BE2C (cell line): Measurements from ENCODE around the gene PAPPA2.

Source experiments
- DNase-seq: peaks from one replicate; pipeline ENCODE4 v3.0.0-alpha.2; 2020
- H3K27me3 ChIP-seq: fragments of 250-450 bp; sonication (Bioruptor Pico); 2 replicates; pipeline ENCODE4 v1.5.1; 2020; ENCODE audit warnings: mild to moderate bottlenecking
- H3K36me3 ChIP-seq: fragments of 250-450 bp; sonication (Bioruptor Pico); 2 replicates; pipeline ENCODE4 v1.5.1; 2020; ENCODE audit warnings: mild to moderate bottlenecking
- H3K4me1 ChIP-seq: fragments of 250-450 bp; sonication (Bioruptor Pico); 2 replicates; pipeline ENCODE4 v1.5.1; 2020
- H3K4me3 ChIP-seq: 2 replicates; pipeline ENCODE4 v1.5.1; 2011; ENCODE audit warnings: low read depth, low read length
- H3K9me3 ChIP-seq: fragments of 250-450 bp; sonication (Bioruptor Pico); 2 replicates; pipeline ENCODE4 v1.5.1; 2020
- CTCF ChIP-seq: IDR thresholded peaks from 2 replicates; pipeline ENCODE4 v1.5.1; 2012; ENCODE audit warnings: mild to moderate bottlenecking, low read depth, low read length

PAPPA2 gene

GRCh38 chr1:176853503-176853902, 390.5 kb downstream of the PAPPA2 start:
- Histone ChIP-seq H3K27me3 (no peaks in the 10 kb centered on the region), H3K9me3 (no peaks in the 10 kb centered on the region), H3K4me1 (peaks cover 10% of the 10 kb centered on the region), H3K36me3 (no peaks in the 10 kb centered on the region), H3K4me3 (no peak overlapping the region)
- no peak for DNase-seq
- TF ChIP-seq CTCF = no peak

DNA sequence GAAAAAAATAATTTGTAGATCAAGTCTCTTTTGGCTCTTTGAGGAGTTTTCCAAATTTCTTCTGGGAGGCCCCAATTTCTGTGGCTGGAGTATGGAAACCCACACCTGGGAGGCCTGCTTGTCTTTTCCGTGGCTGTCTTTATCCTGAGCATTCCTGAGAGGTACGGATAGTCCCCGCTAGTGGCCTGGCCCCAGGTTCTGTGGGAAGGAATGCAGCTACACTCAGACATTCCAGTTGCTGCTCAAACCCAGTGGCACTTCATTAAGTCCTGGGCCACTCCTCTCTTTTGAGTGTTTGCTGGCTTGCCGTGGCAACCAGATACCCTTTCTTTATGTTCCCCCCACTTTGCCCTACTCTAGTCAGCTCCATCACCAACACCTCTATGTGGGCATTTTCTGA, 391.1 kb downstream of the PAPPA2 start:
- TF ChIP-seq CTCF = no peak
- no peaks in the 10 kb centered on the region for H3K27me3 ChIP-seq
- DNase-seq = no peak
- H3K4me3 ChIP-seq = no peak overlapping the region
- H3K36me3 ChIP-seq = no peaks in the 10 kb centered on the region
- H3K4me1 ChIP-seq = peaks cover 11% of the 10 kb centered on the region
- no peaks in the 10 kb centered on the region for H3K9me3 ChIP-seq

- DNase-seq = no peak
- Histone ChIP-seq H3K4me3 (no peak overlapping the region), H3K27me3 (no peaks in the 10 kb centered on the region), H3K9me3 (no peaks in the 10 kb centered on the region), H3K4me1 (peaks cover 11% of the 10 kb centered on the region), H3K36me3 (no peaks in the 10 kb centered on the region)
- no peak for TF ChIP-seq CTCF
Measured at GRCh38 chr1:176854758-176855745, 392.1 kb downstream of the PAPPA2 start.

DNA sequence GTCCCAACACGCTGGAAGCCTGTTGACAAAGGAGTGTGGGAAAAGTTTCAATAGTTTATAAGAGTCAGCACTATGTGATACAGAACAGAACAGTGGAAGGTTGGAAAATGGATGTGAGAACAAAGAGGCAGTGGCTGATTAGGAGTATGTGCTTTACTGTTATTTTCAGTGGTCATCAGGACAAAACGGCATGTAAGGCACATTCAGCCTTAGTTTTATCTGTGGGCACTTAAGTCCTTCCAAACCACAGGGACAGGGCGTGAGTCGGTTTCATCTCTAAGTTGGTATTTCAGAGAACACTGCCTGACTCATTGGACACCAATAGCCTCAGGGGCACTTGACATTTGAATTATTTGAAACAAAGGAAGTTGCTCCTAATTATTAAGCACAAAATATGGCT, 394.7 kb downstream of the PAPPA2 start:
- H3K4me1 ChIP-seq = peaks cover 11% of the 10 kb centered on the region
- no peaks in the 10 kb centered on the region for H3K27me3 ChIP-seq

GRCh38 chr1:176858433-176858916, 395.5 kb downstream of the PAPPA2 start:
- no peaks in the 10 kb centered on the region for H3K9me3 ChIP-seq
- peaks cover 11% of the 10 kb centered on the region for H3K4me1 ChIP-seq
- no peaks in the 10 kb centered on the region for H3K36me3 ChIP-seq
- no peak for DNase-seq
- no peak overlapping the region for H3K4me3 ChIP-seq
- H3K27me3 ChIP-seq = no peaks in the 10 kb centered on the region
- TF ChIP-seq CTCF = no peak

More for the DNA sequence above, 394.7 kb downstream of the PAPPA2 start:
- Histone ChIP-seq H3K4me3 (no peak overlapping the region), H3K9me3 (no peaks in the 10 kb centered on the region), H3K36me3 (no peaks in the 10 kb centered on the region)
- no peak for TF ChIP-seq CTCF
- DNase-seq = no peak

DNA sequence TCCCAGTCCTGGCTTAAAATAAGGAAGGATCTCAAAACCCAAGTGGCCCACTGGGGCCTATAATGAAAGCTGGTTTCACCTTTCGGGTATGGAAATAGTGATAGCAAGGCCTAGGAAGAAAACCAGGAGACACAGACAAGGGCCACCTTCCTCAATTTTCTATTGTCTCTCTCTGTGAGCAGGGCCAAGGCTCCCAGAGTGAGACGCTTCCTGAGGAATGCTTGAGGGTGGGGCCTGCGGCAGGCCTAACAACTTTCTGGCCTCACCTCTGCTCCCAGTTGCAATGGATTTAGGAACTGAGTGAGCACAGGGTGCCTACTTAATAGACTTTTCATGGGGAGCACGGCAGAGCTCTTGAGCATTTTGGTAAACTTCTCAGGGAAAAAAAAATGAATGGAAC, 400.6 kb downstream of the PAPPA2 start:
- Histone ChIP-seq H3K36me3 (no peaks in the 10 kb centered on the region), H3K27me3 (peaks cover 6% of the 10 kb centered on the region), H3K4me1 (0 out of 2 replicates have a peak, but pooled peaks cover under 1% of the 10 kb centered on the region), H3K4me3 (no peak overlapping the region), H3K9me3 (no peaks in the 10 kb centered on the region)
- DNase-seq = no peak
- TF ChIP-seq CTCF = no peak
